Ishikawa (cell line): ENCODE results near the gene TBL1Y.

ENCODE experiments used
- EP300 ChIP-seq: IDR thresholded peaks from 2 replicates; pipeline ENCODE4 v1.6.1; 2012; ENCODE audit warnings: borderline replicate concordance
- MAX ChIP-seq: IDR thresholded peaks from 2 replicates; pipeline ENCODE4 v1.6.1; 2012
- NFIC ChIP-seq: IDR thresholded peaks from 2 replicates; pipeline ENCODE4 v1.6.1; 2012
- TCF12 ChIP-seq: IDR thresholded peaks from 2 replicates; pipeline ENCODE4 v1.6.1; 2012; ENCODE audit warnings: low read depth

DNA sequence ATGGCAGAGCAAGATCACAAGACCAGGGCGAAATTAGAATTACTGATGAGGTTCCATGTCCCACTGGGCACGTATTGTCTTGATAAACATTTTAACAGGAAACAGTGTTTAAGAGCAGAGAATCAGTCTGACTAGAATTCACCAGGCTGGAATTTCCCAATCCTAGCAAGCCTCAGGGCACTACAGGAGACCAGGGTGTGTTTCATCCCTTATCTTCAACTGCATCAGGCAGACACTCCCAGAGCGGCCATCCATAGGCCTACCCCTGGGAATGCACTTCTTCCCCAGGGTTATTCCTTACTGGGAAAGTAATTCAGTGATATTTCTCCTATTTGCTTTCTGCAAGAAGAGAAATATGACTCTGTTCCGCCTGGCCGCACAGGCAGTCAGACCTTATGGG, 205.4 kb downstream of the TBL1Y start:
- TF ChIP-seq MAX (no peak), EP300 (no peak), TCF12 (no peak), NFIC (no peak)
